GM18505 (cell line): ENCODE measurements around the gene ACTL8.
"Not testable (repeated sequence)": the region's sequence is repeated elsewhere in the genome, so short reads cannot be mapped to it uniquely, and the experiment has no call there.

Experiments
- ATAC-seq: cut with Tn5 transposase; IDR thresholded peaks from one replicate; pipeline ENCODE4 v1.9.1; 2021; ENCODE audit not compliant: unreplicated experiment
- POLR2A ChIP-seq: IDR thresholded peaks from 4 replicates; pipeline ENCODE4 v1.6.1; 2011; ENCODE audit warnings: borderline replicate concordance; ENCODE audit not compliant: insufficient read depth, insufficient read length; ENCODE audit errors: extremely low read depth

The ACTL8 gene

GRCh38 chr1:17743008-17743647 lies 12.0 kb upstream of the ACTL8 start:
- ATAC-seq, result no peak
- no peak for TF ChIP-seq POLR2A

- no peak for TF ChIP-seq POLR2A
These were observed 11.2 kb upstream of the ACTL8 start for GRCh38 chr1:17743925-17744324.

GRCh38 chr1:17744666-17745478 lies 10.3 kb upstream of the ACTL8 start:
- ATAC-seq, result no peak
- TF ChIP-seq POLR2A, result no peak

More at GRCh38 chr1:17743925-17744324, 11.2 kb upstream of the ACTL8 start:
- no peak for ATAC-seq

- no peak for ATAC-seq
- no peak for TF ChIP-seq POLR2A
These were observed 9.6 kb upstream of the ACTL8 start for GRCh38 chr1:17745479-17745955.

- ATAC-seq, result not testable (repeated sequence)
These were observed 8.9 kb upstream of the ACTL8 start for GRCh38 chr1:17746281-17746680.

- ATAC-seq, result no peak
- TF ChIP-seq POLR2A, result no peak
These were observed 8.2 kb upstream of the ACTL8 start for GRCh38 chr1:17746920-17747319.

- ATAC-seq, result no peak
- TF ChIP-seq POLR2A, result no peak
These were observed 4.8 kb upstream of the ACTL8 start for GRCh38 chr1:17750333-17750732.

GRCh38 chr1:17752356-17752755 lies 2.8 kb upstream of the ACTL8 start:
- no peak for ATAC-seq
- TF ChIP-seq POLR2A, result no peak

GRCh38 chr1:17757426-17757825 lies 2.3 kb downstream of the ACTL8 start:
- ATAC-seq, result no peak
- no peak for TF ChIP-seq POLR2A

- no peak for TF ChIP-seq POLR2A
- ATAC-seq, result no peak
These were observed 4.0 kb downstream of the ACTL8 start for GRCh38 chr1:17759114-17759513.

- ATAC-seq, result no peak
- no peak for TF ChIP-seq POLR2A
These were observed 7.2 kb downstream of the ACTL8 start for GRCh38 chr1:17762313-17762712.

GRCh38 chr1:17763417-17763816 lies 8.3 kb downstream of the ACTL8 start:
- no peak for TF ChIP-seq POLR2A
- no peak for ATAC-seq

GRCh38 chr1:17763995-17764394 lies 8.9 kb downstream of the ACTL8 start:
- TF ChIP-seq POLR2A, result no peak

GRCh38 chr1:17764591-17764990 lies 9.5 kb downstream of the ACTL8 start:
- ATAC-seq, result no peak
- TF ChIP-seq POLR2A, result no peak

More at GRCh38 chr1:17763995-17764394, 8.9 kb downstream of the ACTL8 start:
- no peak for ATAC-seq
